ENCODE measurements around the gene ALG5.

ALG5 gene, protein sequence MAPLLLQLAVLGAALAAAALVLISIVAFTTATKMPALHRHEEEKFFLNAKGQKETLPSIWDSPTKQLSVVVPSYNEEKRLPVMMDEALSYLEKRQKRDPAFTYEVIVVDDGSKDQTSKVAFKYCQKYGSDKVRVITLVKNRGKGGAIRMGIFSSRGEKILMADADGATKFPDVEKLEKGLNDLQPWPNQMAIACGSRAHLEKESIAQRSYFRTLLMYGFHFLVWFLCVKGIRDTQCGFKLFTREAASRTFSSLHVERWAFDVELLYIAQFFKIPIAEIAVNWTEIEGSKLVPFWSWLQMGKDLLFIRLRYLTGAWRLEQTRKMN

DNA sequence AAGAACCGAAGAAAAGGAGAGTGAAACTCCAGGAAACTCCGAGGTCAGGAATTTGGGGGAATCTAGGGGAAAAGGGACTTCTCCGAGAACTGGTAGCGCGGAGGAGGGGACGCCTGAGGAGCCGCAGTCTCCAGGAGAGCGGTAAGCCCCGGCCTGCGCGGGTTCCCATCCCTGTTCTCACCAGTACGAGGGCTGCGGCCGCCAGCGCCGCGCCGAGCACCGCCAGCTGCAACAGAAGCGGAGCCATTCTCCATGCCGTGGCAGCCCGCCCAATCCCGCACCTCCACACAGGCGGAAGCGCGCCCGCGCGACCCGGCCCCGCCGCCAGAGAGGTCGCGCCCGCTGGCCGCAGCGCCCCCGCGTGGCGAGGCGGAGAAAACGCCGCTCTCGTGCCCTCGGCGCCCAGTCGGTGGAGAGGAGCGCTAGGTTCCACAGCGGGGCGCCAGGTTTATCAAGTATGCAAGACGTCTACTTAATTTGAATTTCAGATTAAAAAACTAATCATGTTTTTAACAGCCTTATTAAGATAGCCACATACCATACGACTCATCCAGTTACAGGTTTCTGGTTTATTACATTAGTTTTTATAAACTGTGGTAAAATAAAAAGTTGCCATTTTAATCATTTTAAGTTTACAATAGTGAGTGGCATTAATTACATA lies at the start of gene ALG5:
TSS of gene ALG5 (minus strand) at position 287 of the 661 bp plus-strand sequence. CDS start at position 247, 40 bp downstream.
- DNase-seq (ENCODE audit: low read depth), result peak; percentile 92

DNA sequence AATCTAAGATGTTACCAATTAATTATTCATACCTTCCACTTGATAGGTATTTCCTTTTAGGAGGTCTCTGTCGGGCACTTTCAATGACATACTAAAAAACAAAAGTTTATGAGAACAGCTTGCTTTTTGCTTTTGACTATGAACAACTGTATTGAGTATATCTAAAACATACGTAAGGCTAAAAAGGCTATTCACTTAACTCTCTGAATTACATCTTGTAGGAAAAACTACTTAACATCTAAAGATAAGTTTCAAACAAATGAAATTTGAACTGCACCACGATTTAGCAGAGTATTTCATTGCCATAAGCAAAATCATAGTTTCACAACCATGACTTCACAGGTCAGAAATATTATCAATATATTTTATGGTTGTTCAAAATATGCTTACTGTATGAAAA lies 48.7 kb upstream of the ALG5 start:
- no peak for DNase-seq (ENCODE audit: low read depth)

DNA sequence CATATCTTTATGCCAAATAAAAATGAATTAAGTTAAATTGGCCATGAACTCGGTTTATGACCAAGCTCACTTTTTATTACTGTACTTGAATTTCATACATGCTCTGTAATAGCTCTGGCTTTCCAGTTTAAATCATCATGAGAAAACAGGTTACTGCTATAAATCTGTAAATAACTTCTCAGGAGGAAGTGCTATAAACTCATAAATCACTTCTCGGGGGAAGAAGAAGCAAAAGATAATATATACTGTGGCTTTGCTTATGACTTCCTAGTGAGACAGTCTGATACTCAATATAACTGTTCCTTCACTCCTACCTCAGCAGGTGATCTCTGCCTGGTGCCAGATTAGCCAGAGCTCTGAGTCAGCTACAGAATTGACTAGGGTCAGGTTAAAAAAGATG lies 47.9 kb upstream of the ALG5 start:
- no peak for DNase-seq (ENCODE audit: low read depth)

DNA sequence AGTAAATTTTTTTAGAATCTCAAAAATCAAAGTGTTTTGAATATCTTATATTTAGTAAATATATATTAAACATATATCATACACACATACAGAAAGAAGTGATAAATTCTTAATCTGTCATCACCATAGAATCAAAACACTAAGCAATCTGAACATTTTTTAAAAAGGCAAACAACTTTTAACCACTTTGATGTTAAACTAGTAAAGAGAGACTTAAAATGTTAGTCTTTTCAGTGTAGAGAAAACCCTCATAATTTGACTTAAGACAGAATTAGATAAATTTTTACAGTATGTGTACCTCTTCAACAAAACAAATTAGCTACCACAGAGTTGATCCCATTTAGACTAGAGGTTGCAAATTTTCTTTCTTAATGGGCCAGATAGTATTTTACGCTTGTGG lies 46.9 kb upstream of the ALG5 start:
- DNase-seq (ENCODE audit: low read depth), result no peak

DNA sequence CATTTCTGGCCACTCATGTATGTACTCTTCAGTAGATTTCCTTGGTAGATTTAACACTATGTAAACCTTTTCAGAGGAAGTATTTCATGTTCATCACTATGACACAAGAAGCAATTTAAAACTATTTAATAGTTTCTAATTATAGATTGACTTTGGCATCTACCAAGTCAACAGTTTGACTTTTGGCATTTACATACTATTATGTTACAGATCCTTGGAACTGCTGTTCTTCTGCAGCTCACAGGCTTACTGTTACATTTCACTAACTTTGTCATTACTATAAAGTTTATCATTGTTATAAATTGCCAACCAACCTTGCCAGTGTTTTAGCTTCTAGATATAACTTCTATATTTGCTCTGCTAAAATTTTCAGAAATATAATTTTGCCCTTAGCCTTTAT lies 41.6 kb upstream of the ALG5 start:
- DNase-seq (ENCODE audit: low read depth), result no peak

DNA sequence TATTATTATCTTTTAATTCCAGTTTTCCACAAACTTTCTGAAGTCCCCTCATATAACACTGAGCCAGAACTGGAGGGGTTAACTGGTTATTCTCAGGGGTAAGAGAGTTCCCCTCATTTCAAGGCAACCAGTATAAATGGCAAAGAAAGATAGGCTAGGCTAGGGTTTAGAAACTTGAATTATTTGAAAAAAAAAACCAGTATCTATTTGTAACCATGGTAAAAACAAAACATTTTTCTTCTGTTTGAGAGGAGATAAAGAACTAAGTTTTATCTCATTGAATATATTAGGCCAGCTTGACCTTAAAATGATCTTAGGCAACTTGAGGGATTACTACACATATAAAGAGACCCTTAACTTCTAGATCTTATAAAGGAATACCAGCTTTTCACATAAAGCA lies 40.8 kb upstream of the ALG5 start:
- DNase-seq (ENCODE audit: low read depth), result no peak

DNA sequence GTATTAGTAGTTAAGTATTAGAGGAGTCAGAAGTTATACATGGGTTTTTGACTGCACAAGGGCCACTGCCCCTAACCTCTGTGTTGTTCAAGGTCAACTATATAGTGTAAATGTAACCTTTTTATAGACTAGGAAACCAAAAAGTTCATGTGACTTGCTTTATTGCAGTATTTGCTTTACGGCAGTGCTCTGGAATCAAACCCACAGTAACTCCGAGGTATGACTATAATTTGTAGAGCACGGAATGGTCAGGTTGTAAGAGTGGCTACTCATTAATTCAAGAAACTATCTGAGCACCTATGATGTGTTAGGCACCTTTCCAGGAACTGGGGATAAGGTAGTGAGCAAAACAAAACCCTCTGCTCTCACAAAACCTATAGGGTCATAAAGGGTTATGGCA lies 38.1 kb upstream of the ALG5 start:
- DNase-seq (ENCODE audit: low read depth), result no peak

DNA sequence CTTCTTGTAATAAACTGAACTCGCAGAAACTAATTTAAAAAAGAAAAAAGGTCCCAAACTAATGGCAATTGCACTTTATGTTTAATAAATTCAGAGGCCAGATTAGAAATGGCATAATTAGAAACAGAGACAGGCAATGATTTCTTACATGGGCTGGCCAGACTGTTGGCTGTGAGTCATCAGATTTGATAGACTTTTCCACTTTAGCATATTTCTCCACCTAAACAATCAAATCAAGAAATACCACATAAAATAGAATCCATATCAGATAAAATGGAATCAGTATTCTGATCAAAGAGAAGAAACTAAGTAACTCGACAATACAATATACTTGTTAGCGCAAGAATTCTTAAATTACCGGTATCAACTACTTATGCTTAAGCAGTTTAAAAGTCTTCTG lies 30.5 kb upstream of the ALG5 start:
- no peak for DNase-seq (ENCODE audit: low read depth)

DNA sequence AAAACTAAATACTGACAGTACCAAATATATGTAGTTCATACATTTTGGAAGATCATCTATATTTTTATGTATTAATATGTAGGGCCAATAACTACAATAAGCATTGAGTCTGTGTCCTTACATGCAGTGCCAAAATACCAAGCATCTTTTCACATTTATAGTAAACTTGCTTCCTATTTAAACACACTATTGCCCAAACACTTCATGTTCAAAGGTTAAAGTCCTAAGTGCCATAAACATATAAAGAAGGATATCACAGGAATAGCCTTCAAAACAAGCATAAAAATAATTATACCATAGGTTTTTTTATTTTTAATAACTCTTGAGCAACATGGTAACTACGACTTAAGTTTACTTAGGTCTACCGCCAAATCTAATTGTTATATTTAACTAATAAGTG lies 28.5 kb upstream of the ALG5 start:
- DNase-seq (ENCODE audit: low read depth), result no peak

DNA sequence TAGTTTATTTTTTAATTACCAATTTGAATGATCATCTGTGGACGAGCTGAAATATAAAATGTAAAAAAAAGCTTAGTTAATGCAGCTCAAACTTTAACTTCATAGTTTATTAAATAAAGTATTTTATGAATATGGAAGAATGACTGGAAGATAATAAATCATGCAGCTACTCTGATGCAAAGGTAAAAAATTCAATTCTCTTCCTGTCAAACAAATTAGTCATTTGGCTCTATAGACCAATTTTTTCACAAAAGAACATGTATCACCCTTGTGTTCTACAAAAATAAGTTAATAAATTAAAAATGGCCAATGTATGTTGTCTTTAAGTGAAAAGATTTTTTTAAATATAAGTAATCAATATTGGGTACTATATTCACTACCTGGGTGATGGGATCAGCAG lies 27.6 kb upstream of the ALG5 start:
- no peak for DNase-seq (ENCODE audit: low read depth)

DNA sequence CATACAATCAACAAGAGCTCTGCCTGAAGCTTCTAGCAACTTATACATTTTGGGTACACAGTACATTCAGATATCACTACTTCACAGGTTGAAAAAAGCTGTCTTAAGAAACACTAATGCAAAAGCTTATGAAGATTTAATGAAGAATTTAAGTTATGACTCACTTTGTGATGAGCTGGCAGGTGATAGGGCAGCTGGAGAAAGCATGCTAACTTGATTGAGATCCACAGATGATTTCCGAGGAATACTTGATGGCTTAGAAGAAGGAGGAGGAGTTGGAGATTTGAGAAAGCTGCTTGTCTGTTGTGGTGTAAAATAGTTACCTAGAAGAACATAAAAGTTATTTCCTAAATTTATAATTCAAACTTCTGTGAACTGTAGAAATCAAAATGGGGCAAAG lies 24.7 kb upstream of the ALG5 start:
- DNase-seq (ENCODE audit: low read depth), result no peak

DNA sequence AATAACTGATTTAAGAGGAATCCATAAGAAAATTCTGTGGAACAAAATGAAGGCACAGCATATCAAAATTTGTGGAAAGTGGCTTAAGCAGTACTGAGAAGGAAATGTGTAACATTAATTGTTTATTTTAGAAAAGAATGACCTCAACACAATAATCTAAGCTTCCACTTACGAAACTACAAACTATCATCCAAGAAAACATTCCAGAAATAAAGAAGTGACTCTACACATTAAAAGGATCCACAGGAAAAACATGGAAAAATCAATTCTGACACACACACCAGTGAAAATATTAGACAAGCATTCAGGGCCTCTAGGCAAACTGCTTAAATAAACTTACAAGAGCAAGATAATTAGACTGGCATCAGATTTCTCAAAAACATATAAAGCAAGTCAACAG lies 15.5 kb upstream of the ALG5 start:
- no peak for DNase-seq (ENCODE audit: low read depth)

DNA sequence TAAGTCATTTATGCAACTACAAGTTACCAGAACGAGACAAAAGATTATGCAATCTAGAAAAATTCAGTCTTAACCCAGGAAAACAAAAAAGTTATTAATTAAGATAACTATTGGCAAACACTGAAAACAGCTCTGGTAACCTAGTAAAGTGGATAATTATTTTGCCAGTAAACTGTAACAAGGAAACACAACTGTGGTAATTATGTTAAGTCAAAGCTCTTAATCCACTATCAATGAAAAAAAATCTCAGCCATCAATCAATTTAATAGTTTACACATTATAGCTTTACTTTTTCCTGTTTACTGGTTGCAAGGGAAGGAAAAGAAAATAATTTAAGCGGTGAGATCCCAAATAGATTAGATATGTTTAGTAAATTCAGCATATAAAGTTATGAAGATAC lies 12.6 kb upstream of the ALG5 start:
- no peak for DNase-seq (ENCODE audit: low read depth)

DNA sequence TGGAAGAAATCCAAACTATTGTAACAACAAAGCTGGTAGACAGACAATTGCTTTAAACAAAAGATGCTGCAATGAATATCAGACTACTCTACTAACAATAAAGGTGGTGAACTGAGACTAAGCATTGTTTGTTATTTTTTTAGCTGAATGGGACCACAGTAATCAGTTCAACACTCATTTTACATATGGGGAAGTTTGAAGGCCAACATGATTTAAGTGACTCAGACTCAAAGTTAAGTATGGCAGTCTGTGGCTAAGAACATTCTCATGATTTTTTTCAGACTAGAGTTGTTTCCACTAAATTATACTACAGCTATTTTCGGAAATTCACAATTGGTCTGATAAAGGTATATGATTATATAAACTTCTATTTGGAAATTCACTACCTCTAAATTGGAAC lies 11.9 kb upstream of the ALG5 start:
- DNase-seq (ENCODE audit: low read depth), result no peak

DNA sequence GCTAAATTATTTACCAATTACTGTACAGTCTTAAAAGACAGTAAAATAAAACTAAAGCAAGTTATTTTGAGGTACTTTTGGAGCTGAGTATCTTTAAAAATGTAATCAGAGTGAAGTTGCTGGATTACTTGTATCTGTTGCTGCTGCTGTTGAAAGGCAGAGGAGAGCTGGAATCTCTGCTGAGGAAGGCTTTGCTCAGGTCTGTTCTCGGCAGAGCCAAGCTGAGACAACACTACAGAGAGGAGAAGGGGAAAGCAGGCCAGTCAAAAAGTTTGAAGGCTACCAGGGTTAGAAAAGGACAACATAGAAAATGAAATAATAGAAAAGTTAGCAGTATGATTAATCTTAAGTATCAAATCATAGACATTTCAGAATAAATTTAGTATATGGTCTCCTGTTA lies 11.3 kb upstream of the ALG5 start:
- no peak for DNase-seq (ENCODE audit: low read depth)

DNA sequence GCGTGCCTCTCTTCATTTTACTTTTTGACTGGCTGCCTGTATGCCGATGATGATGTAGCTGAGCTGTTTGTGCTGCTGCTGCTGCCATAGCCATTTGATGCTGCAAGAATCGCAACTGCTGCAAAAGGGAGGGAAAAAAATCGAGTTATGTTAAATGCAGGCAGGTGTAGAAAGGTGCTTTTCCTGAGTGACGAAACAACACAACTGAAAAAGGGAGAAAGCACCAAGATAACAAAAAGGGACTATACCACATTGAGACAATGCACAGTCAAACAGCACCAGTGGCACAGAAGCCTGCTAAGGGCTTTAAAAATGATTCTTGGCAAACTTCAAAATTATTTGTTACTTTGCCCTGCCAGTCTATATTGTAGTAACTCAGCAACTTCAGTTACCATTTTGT lies 10.6 kb upstream of the ALG5 start:
- DNase-seq (ENCODE audit: low read depth), result no peak

DNA sequence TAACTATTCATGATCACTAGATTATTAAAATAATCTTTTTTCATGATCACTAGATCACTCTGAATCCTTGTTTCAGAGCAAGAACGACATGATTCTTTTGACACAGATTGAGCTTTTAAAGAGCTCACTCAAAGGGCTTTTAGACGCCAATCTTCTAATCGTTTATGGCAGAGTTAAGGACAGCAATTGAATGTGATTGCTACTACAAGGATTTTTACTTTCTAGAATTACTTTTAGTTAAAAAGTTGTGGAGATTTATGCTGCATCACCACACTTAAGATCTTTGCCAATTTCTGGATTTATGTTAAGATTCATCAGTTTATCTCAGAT lies 2.7 kb upstream of the ALG5 start:
- no peak for DNase-seq (ENCODE audit: low read depth)

DNA sequence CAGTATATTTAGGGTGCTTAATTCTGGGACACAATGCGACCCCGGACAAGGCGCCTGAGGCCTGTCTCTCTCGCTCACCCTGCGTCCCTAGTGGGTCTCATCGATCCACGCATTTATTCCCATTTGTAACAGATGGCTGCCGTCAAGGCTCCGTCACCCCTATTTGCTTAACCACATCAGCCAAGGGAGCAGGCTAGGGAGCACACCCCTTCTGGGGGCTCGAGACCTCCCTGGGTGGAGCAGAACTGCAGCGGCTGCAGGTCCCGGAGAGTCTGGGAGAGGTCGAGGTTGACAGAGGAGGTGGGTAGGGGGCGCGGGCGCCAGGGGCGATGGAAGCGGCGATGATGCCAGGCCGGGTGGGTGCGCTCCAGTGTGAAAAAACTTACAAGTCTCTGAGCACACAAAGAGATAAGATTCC lies 507 bp downstream of the ALG5 start:
- DNase-seq (ENCODE audit: low read depth), result peak; percentile 8

DNA sequence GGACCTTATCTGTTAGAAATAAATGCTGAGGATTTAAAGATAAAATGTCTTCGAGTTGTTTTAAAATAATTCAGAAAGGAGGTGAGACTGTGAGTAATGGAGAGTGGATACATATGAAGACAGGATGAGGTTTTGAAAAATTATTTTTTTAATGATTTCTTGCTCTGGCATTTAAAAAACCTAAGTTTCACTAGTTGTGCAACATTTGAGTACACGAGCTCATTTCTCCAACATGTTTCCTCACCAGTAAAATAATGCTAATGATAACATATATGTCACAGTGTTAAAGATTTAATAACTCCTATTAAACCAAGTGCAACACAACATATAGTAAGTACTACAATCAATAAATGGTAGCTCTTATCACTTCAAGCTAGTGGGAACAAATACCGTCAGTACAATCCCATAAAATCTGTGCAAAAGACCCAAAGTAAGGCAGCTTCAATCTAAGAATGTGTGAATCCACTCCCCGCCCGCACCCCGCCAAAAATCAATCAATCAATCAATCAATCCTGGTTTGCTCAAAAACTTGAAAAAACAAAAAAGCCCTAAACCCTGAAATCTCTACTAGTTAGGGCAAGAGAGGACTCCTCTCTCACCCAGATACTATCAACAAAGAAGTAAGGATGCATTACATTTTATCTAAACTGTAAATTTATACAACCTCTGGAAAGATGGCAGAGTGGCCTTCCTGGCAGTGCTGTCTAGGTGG lies 1.3 kb downstream of the ALG5 start:
- no peak for DNase-seq (ENCODE audit: low read depth)

DNA sequence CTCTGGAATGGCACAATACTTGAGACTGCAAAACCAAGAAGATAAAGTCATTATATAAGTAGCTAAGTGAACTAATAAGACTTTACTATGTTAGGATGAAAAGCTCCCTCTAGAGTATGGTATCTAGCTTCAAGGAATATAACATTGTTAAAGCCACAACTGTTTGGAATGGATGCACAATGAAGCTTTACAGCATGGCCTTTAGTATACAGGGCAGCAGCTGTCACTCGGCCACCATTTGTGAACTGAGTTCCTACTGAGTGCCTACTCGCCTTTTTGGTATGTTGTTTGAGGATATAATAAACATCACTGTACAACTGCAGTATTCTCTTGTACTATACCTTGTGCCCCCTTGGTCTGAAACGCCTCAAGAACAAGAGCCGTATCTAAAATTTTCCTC lies 6.8 kb downstream of the ALG5 start:
- no peak for DNase-seq (ENCODE audit: low read depth)

DNA sequence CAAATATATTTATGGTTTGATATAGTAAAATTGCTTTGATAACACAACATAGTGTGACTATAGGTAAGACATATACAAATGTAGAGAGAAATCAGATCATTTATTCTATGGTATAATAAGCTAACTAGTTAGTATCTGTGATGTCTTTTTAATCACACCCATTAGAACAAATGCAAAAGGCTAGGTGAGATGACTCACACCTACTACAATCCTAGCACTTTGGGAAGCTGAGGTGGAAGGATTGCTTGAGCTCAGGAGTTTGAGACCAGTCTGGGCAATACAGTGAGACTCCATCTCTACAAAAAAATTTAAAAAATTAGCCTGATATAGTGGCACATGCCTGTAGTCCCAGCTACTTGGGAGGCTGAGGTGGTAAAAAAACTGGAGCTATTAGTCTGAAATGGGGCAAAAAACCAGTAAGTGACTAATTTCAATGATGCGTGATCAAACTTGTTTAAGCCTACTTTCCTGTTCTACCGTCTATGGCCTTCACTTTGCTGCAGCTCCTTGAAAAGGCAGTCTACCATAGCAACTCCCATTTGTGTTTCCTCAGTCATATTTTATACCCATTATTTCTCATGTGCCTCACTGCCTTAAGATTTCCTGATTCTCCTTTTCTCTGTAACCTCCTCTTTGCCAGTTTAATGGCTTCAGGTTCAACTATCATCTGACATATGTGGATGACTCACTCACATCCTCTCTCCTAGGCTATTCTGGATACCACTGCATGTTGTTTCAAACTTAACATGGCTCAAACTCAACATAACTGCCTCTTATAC lies 12.5 kb downstream of the ALG5 start:
- no peak for DNase-seq (ENCODE audit: low read depth)

DNA sequence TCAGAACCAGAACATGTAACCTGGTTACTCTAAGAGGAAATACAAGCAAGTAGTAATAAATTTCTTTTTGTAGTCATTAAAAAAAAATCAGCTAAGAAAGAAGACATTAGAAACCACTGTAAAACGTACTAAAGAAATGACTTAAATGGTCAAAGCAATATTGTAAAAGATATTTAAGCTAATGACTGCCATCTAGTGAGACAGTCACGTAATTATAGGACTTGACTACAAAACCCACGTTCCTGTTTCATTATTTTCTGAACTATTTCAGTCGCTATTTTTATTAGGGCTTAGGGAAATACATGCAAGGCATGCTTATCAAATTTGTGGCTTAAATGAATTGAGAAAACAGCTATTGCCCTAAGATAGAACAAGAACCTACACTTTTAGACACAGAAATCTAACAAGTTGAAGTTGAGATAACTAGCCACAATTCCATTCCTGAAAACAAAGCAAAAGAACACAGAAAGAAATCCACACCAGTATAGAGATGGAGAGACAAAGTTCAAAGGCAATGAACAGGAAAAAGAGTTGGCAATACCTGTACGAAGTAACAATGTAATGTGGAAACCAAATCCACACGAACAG lies 17.9 kb downstream of the ALG5 start:
- no peak for DNase-seq (ENCODE audit: low read depth)

All from activated T-cell treated with anti-CD3 and anti-CD28 coated beads for 24 hours (primary cell).